Sigmoid colon (tissue), 3 donors: ENCODE results near the gene TOR2A.

ENCODE experiments used
- CTCF ChIP-seq, 4 experiments: fragments of 450-650 bp in 3 of 4; fragments of 200-600 bp in 1 of 4; IDR thresholded peaks; one replicate each; pipeline ENCODE4 v1.5.1; 2016 to 2019; ENCODE audit warnings: antibody characterized with exemption in 4 of 4, mild to moderate bottlenecking in 3 of 4, moderate library complexity in 2 of 4
- POLR2A ChIP-seq, 2 donors: fragments of 450-650 bp; IDR thresholded peaks; one replicate each; pipeline ENCODE4 v1.6.1; 2016; ENCODE audit warnings: antibody characterized with exemption in 2 of 2, mild to moderate bottlenecking in 2 of 2, moderate library complexity in 2 of 2

DNA sequence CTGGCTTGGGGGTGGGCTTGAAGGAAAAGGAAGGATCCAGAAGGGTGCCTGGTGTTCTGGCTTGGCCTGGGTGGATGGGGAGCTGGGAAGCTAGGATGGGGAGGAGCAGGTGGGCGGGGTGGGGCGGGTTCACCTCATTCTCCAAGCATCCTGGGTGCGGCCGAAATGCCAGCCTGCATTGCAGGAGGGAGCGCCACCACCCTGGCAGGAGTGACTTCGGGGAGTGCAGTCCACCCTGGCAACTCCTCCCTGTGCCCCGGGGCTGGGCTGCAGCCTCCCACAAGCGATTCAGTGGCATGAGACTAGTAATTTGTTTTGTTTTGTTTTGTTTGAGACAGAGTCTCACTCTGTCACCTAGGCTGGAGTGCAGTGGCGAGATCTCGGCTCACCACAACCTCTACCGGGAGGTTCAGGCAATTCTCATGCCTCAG is 13.7 kb downstream of the TOR2A start:
- TF ChIP-seq POLR2A (IDR thresholded peaks at IDR 0.05), result no peak
- no peak for TF ChIP-seq CTCF (IDR thresholded peaks at IDR 0.05)
